GM19193 (cell line): ENCODE results near the gene MYH11.

ENCODE experiments used
- POLR2A ChIP-seq: IDR thresholded peaks from 4 replicates; pipeline ENCODE4 v1.6.1; 2011; ENCODE audit not compliant: insufficient read depth, insufficient read length; ENCODE audit errors: extremely low read depth

The MYH11 gene

GRCh38 chr16:15691046-15691445 is 165.8 kb downstream of the MYH11 start:
- TF ChIP-seq POLR2A, result no peak

DNA sequence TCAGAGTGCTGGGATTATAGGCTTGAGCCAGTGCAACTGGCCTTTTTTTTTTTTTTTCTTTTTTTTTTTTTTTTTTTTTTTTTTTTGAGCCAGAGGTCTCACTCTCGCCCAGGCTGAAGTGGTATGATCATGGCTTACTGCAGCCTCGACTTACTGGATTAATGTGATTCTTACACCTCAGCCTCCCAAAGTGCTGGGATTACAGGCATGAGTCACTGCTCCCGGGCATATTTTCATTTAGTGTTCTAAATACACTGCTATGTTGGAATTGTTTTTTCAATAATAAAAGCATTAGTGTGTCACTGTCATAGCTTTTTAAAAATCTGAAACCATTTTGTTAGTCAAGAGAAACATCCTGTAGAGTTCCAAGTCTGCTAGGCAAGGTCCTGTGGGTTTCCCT is 166.5 kb downstream of the MYH11 start:
- no peak for TF ChIP-seq POLR2A

DNA sequence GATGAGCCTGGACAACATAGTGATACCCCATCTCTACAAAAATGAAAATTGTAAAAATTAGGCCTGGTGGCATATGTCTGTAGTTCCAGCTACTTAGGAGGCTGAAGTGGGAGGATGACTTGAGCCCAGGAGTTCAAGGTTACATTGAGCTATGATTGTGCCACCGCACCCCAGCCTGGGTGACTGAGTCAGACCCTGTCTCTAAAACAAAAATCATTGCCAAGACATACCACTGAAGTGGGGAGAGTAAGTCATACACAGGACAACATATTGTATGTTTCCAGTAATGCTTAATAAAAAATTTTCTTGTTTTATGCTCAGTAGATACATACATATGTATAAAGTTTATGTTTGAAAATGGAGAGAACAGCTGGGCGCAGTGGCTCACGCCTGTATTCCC is 167.5 kb downstream of the MYH11 start:
- no peak for TF ChIP-seq POLR2A

GRCh38 chr16:15686287-15686686 is 170.5 kb downstream of the MYH11 start:
- TF ChIP-seq POLR2A, result no peak

DNA sequence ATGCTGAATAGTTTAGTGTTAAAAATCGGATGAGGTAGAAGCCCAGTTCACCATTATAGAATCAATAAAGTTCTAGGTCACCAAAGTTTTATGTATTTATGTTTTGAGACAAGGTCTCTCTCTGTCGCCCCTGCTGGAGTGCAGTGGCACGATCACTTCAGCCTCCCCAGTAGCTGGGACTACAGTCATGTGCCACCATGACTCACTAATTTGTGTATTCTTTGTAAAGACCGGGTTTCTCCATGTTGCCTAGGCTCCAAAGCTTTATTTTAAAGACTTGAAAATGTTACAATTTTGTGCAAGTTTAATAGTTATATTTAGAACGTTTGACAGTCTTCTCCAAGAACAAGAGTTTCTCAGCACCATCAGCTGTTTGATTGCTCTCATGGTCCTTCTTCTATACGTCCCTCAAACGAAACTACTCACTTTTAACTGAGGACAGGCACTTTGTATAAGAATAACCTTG is 174.7 kb downstream of the MYH11 start:
- no peak for TF ChIP-seq POLR2A

GRCh38 chr16:15677447-15677846 is 179.4 kb downstream of the MYH11 start:
- TF ChIP-seq POLR2A, result no peak

- TF ChIP-seq POLR2A, result no peak
Observed at GRCh38 chr16:15676506-15676905, 180.3 kb downstream of the MYH11 start.

- no peak for TF ChIP-seq POLR2A
Observed at GRCh38 chr16:15674571-15674970, 182.3 kb downstream of the MYH11 start.

GRCh38 chr16:15672514-15673167 is 184.2 kb downstream of the MYH11 start:
- no peak for TF ChIP-seq POLR2A

GRCh38 chr16:15671530-15672117 is 185.2 kb downstream of the MYH11 start:
- TF ChIP-seq POLR2A, result no peak

GRCh38 chr16:15667091-15667742 is 189.6 kb downstream of the MYH11 start:
- TF ChIP-seq POLR2A, result no peak

DNA sequence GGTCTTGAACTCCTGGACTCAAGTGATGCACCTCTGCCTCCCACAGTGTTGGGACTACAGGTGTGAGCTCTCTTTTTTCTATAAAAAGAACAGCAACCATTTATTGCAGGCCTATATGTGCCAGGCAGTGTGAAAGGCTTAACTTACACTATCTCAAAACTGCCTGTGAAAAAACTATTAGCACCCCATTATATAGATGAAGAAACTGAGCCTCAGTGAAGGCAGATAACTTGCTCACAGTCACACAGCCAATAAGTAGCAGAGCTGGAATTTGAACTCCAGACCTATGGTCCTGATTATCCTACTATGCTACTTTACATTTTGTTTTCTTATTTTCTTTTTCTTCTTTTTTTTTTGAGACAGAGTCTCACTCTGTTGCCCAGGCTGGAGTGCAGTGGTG is 191.7 kb downstream of the MYH11 start:
- TF ChIP-seq POLR2A, result no peak

DNA sequence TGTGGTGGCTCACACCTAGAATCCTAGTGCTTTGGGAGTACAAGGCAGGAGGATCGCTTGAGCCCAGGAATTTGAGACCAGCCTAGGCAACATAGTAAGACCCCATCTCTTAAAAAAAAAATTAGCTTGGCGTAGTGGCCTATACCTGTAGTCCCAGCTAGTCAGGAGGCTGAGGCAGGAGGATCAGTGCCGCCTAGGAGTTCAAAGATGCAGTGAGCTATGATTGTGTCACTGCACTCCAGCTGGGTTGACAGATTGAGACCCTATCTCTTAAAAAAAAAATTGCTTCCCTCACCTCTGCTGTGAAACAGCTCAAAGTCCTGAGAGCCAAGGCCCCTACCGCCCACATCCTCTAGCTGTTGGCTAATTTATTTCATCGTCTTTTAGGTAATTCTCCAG is 196.6 kb downstream of the MYH11 start:
- no peak for TF ChIP-seq POLR2A

DNA sequence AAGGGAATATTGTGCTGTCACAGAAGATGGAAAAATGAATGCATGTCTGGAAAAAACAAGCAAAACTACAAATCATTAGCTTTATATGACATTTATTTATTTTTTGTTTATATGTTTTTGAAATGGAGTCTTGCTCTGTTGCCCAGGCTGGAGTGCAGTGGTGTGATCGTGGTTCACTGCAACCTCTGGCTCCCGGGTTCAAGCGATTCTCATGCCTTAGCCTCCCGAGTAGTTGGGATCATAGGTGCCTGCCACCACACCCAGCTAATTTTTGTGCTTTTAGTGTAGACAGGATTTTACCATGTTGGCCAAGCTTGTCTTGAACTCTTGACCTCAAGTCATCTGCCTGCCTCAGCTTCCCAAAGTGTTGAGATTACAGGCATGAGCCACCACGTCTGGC is 198.3 kb downstream of the MYH11 start:
- TF ChIP-seq POLR2A, result no peak

DNA sequence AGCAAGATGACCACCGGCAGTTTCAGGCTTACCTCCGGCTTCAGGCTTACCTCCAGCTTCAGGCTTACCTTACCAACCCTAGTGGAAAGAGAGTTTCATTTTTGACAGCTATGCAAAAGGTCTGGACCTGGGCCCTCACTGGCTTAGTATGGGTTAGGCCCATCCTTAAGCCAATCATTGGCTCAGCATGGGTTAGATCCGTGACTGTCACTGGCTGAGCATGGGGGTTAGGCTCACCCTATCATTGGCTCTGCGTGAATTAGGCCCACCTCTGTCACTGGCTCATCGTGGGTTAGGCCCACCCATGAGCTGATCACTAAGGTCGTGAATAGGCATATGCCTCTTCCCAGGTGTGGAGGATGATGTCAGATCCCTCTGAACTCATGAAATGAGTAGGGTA is 198.7 kb downstream of the MYH11 start:
- TF ChIP-seq POLR2A, result no peak

DNA sequence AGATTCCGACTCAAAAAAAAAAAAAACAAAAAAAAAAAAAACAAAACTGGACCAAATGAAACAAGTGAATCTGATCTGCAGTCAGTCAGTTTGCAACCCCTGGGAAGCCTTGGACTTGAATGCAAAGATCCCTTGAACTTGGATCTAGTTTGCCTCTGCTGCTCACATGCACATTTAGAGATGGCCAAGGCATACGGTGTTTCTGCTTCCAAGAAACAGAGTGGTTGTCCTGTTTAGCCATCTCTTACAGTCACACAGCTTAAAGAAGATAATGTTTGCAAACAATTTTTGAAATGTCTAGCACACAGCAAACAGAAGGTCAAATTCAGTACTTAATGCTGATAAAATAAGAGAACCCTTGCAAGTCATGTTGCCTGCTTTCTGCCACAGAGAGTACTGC is 202.2 kb downstream of the MYH11 start:
- TF ChIP-seq POLR2A, result no peak

GRCh38 chr16:15653227-15653626 is 203.6 kb downstream of the MYH11 start:
- no peak for TF ChIP-seq POLR2A
